Breast epithelium (tissue), 4 donors: ENCODE results near the gene FRS3. TPM values are rescaled to one million over a fixed set of nuclear protein-coding genes. Genes with fewer than 3 reads are reported as not detected.

Experiments
- DNase-seq, 2 donors: peaks; one replicate each; pipeline ENCODE4 v3.0.0-alpha.2; 2019; ENCODE audit warnings: low spot score in 2 of 2
- H3K27ac ChIP-seq, 2 donors: fragments of 200-600 bp; sonication (generic) in 1 of 2; one replicate each; pipeline ENCODE4 v1.5.1; 2016 to 2019; ENCODE audit warnings: mild to moderate bottlenecking in 1 of 2
- H3K27me3 ChIP-seq, 2 donors: fragments of 200-600 bp; sonication (generic) in 1 of 2; one replicate each; pipeline versions ENCODE4 v1.5.1 to v1.6.0; 2017 to 2019; ENCODE audit warnings: control low read depth in 1 of 2, mild to moderate bottlenecking in 1 of 2
- H3K36me3 ChIP-seq: fragments of 200-600 bp; one replicate; pipeline ENCODE4 v1.5.1; 2019
- H3K4me1 ChIP-seq, 2 donors: fragments of 200-600 bp; sonication (generic); one replicate each; pipeline ENCODE4 v1.5.1; 2016 to 2019; ENCODE audit warnings: control low read depth in 1 of 2
- H3K4me3 ChIP-seq, 3 donors: fragments of 200-600 bp; sonication (generic); 1 replicate in 2 of 3; 2 replicates in 1 of 3; pipeline ENCODE4 v1.5.1; 2016 to 2019; ENCODE audit warnings: mild to moderate bottlenecking in 3 of 3, moderate library complexity in 2 of 3
- H3K9me3 ChIP-seq, 2 donors: fragments of 200-600 bp; sonication (generic) in 1 of 2; one replicate each; pipeline ENCODE4 v1.5.1; 2016 to 2019; ENCODE audit warnings: control low read depth in 1 of 2
- POLR2A ChIP-seq: fragments of 450-650 bp; IDR thresholded peaks from one replicate; pipeline ENCODE4 v1.6.1; 2016; ENCODE audit warnings: antibody characterized with exemption, mild to moderate bottlenecking, moderate library complexity
- POLR2AphosphoS5 ChIP-seq, 3 donors: sonication (generic); formaldehyde crosslinking; IDR thresholded peaks; one replicate each; pipeline ENCODE4 v1.6.1; 2017; ENCODE audit warnings: antibody characterized with exemption in 3 of 3
- intact Hi-C: fragments of 100-400 bp; cut with DNase I; formaldehyde crosslinking; loops from one replicate; pipeline ENCODE4 v1.15.1; 2023; ENCODE audit warnings: low total_unique reads
- total RNA-seq, 3 donors: library from RNA; depleted of rRNA; stranded (reverse); fragments of >200 nt; gene quantifications; one replicate each; pipeline ENCODE4 v1.1.0, GENCODE V29; 2016
- TF ChIP-seq, protein P1 (sequence below), 3 donors: fragments of 450-650 bp; IDR thresholded peaks; one replicate each; pipeline ENCODE4 v1.5.1; 2016 to 2017; ENCODE audit warnings: antibody characterized with exemption in 3 of 3, mild to moderate bottlenecking in 3 of 3, moderate library complexity in 3 of 3

Gene FRS3
- total RNA-seq, 3 donors from 2014 or later, result 3.5 to 4.3 (median 3.8) TPM

GRCh38 chr6:41759106-41759904 is 20.4 kb downstream of the FRS3 start:
- Histone ChIP-seq H3K36me3 (no peaks in the 10 kb centered on the region), H3K27me3 (no peaks in the 10 kb centered on the region), H3K4me3 (no peak overlapping the region), H3K27ac (no peak overlapping the region), H3K9me3 (no peaks in the 10 kb centered on the region), H3K4me1 (no peaks in the 10 kb centered on the region)
- intact Hi-C loops, result no loop called here
- TF ChIP-seq POLR2A (no peak), POLR2AphosphoS5 (IDR thresholded peaks at IDR 0.05) (no peak)
- TF ChIP-seq, protein P1, sequence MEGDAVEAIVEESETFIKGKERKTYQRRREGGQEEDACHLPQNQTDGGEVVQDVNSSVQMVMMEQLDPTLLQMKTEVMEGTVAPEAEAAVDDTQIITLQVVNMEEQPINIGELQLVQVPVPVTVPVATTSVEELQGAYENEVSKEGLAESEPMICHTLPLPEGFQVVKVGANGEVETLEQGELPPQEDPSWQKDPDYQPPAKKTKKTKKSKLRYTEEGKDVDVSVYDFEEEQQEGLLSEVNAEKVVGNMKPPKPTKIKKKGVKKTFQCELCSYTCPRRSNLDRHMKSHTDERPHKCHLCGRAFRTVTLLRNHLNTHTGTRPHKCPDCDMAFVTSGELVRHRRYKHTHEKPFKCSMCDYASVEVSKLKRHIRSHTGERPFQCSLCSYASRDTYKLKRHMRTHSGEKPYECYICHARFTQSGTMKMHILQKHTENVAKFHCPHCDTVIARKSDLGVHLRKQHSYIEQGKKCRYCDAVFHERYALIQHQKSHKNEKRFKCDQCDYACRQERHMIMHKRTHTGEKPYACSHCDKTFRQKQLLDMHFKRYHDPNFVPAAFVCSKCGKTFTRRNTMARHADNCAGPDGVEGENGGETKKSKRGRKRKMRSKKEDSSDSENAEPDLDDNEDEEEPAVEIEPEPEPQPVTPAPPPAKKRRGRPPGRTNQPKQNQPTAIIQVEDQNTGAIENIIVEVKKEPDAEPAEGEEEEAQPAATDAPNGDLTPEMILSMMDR (IDR thresholded peaks at IDR 0.05), result no peak
- DNase-seq, result no peak

DNA sequence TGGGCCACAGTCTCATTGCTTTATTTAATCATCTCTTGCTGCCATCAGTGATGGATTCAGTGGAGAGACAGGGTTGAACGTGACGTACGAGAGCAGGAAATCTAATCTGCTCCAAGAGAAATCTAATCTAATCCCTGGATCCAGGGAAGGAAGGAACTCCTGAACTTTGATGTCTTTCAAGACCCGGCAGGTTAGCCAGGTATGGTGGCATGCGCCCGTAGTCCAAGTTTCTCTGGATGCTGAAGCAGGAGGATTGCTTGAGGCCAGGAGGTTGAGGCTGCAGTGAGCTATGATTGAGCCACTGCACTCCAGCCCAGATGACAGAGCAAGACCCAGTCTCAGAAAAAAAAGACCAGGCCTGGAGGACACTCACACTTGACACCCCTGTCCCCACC is 21.1 kb downstream of the FRS3 start:
- Histone ChIP-seq H3K4me1 (no peaks in the 10 kb centered on the region), H3K9me3 (no peaks in the 10 kb centered on the region), H3K36me3 (no peaks in the 10 kb centered on the region), H3K4me3 (no peak overlapping the region), H3K27ac (no peak overlapping the region), H3K27me3 (no peaks in the 10 kb centered on the region)
- TF ChIP-seq POLR2AphosphoS5 (IDR thresholded peaks at IDR 0.05), result no peak
- no peak for TF ChIP-seq POLR2A
- TF ChIP-seq, protein P1 (IDR thresholded peaks at IDR 0.05), result no peak
- DNase-seq, result no peak
- intact Hi-C loops, result no loop called here

- H3K27ac ChIP-seq, result no peak overlapping the region
- no peaks in the 10 kb centered on the region for H3K27me3 ChIP-seq
- no peak overlapping the region for H3K4me3 ChIP-seq
- no peaks in the 10 kb centered on the region for H3K4me1 ChIP-seq
- intact Hi-C loops, result no loop called here
- TF ChIP-seq, protein P1 (IDR thresholded peaks at IDR 0.05), result no peak
- DNase-seq, result no peak
- H3K36me3 ChIP-seq, result no peaks in the 10 kb centered on the region
- H3K9me3 ChIP-seq, result no peaks in the 10 kb centered on the region
These were observed 21.6 kb downstream of the FRS3 start for GRCh38 chr6:41757931-41758640.

- H3K27me3 ChIP-seq, result no peaks in the 10 kb centered on the region
- H3K4me3 ChIP-seq, result no peak overlapping the region
- TF ChIP-seq, protein P1 (IDR thresholded peaks at IDR 0.05), result no peak
- TF ChIP-seq POLR2A (no peak), POLR2AphosphoS5 (IDR thresholded peaks at IDR 0.05) (no peak)
- intact Hi-C loops, result no loop called here
- H3K27ac ChIP-seq, result no peak overlapping the region
- no peaks in the 10 kb centered on the region for H3K36me3 ChIP-seq
- no peak for DNase-seq
- no peaks in the 10 kb centered on the region for H3K9me3 ChIP-seq
- H3K4me1 ChIP-seq, result no peaks in the 10 kb centered on the region
These were observed 22.4 kb downstream of the FRS3 start for GRCh38 chr6:41757271-41757670.

GRCh38 chr6:41756354-41756753 is 23.3 kb downstream of the FRS3 start:
- H3K36me3 ChIP-seq, result no peaks in the 10 kb centered on the region
- no peak for DNase-seq
- H3K27ac ChIP-seq, result no peak overlapping the region
- intact Hi-C loops, result no loop called here
- no peaks in the 10 kb centered on the region for H3K4me1 ChIP-seq
- H3K9me3 ChIP-seq, result no peaks in the 10 kb centered on the region
- no peaks in the 10 kb centered on the region for H3K27me3 ChIP-seq
- no peak for TF ChIP-seq POLR2A
- TF ChIP-seq, protein P1 (IDR thresholded peaks at IDR 0.05), result no peak
- no peak for TF ChIP-seq POLR2AphosphoS5 (IDR thresholded peaks at IDR 0.05)
- H3K4me3 ChIP-seq, result no peak overlapping the region
